ENCODE data around the gene ELP5. TPM values are rescaled to one million over a fixed set of nuclear protein-coding genes. Genes with fewer than 3 reads are reported as not detected.

ELP5 gene
- polyA plus RNA-seq, 1 of the 3 experiments (the other 2 are of a cell fraction) = 45.4 TPM

DNA sequence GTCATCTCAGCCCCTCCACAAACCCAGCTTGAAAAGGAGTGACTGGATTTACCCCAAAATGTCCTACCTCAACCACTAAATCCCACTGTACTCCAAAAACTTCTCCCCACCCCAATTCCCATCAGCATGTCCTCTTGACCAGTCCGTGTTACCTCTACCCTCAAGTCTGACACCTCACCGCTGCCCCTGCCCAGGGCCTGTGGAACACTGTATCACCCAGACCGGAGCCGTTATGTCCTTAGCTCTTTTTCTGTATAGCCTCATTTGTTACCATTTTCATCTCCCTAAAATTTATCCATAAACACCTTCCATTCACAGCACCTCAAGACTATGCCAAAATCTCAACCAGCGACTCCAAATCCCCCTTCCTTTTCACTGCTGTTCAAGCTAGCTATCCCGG is 15.2 kb upstream of the ELP5 start (continued):
- TF ChIP-seq, protein P1, sequence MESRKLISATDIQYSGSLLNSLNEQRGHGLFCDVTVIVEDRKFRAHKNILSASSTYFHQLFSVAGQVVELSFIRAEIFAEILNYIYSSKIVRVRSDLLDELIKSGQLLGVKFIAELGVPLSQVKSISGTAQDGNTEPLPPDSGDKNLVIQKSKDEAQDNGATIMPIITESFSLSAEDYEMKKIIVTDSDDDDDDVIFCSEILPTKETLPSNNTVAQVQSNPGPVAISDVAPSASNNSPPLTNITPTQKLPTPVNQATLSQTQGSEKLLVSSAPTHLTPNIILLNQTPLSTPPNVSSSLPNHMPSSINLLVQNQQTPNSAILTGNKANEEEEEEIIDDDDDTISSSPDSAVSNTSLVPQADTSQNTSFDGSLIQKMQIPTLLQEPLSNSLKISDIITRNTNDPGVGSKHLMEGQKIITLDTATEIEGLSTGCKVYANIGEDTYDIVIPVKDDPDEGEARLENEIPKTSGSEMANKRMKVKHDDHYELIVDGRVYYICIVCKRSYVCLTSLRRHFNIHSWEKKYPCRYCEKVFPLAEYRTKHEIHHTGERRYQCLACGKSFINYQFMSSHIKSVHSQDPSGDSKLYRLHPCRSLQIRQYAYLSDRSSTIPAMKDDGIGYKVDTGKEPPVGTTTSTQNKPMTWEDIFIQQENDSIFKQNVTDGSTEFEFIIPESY (IDR thresholded peaks at IDR 0.05; ENCODE audit: borderline replicate concordance, low read depth) = no peak
- TF ChIP-seq CHD2 (IDR thresholded peaks at IDR 0.05; ENCODE audit: low read length, partially characterized antibody) (no peak), SMC3 (IDR thresholded peaks at IDR 0.05; ENCODE audit: low read depth, low read length) (no peak), RFX5 (IDR thresholded peaks at IDR 0.05; ENCODE audit: low read length) (no peak), FOXJ3 (CRISPR knock-in tag; IDR thresholded peaks at IDR 0.05) (no peak)
- TF ChIP-seq, protein P2, sequence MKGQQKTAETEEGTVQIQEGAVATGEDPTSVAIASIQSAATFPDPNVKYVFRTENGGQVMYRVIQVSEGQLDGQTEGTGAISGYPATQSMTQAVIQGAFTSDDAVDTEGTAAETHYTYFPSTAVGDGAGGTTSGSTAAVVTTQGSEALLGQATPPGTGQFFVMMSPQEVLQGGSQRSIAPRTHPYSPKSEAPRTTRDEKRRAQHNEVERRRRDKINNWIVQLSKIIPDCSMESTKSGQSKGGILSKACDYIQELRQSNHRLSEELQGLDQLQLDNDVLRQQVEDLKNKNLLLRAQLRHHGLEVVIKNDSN (IDR thresholded peaks at IDR 0.05; ENCODE audit: borderline replicate concordance, low read depth) = no peak
- TF ChIP-seq, protein P3, sequence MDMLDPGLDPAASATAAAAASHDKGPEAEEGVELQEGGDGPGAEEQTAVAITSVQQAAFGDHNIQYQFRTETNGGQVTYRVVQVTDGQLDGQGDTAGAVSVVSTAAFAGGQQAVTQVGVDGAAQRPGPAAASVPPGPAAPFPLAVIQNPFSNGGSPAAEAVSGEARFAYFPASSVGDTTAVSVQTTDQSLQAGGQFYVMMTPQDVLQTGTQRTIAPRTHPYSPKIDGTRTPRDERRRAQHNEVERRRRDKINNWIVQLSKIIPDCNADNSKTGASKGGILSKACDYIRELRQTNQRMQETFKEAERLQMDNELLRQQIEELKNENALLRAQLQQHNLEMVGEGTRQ (IDR thresholded peaks at IDR 0.05; ENCODE audit: borderline replicate concordance, low read depth, low read length) = no peak

DNA sequence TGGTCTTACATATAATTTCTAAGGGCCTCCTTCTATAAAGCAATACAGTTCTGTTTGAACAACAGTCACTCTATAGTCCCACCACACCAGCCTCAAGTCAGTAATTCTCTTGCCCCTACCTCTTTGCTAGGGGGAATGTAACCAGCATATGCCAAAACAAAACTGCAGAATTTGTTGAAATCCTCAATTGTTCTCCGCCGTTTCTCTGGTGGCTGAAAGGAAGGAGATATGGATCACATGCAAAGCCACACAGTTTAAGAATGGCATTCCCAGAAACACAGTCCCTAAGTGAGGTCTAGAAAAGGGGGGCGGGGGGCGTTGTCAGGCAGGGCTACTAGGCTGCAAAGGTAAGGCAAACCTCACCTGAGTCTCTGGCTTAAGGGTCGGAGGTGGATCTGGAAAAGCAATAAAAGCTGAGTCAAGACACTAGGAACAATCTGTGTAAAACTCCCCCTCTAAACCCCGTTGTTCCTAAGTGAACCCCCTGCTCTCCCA is 14.7 kb upstream of the ELP5 start:
- Histone ChIP-seq H4K20me1 (ENCODE audit: insufficient read depth) (peaks cover 11% of the 10 kb centered on the region), H2AFZ (ENCODE audit: low read depth) (no peak overlapping the region), H3K4me1 (ENCODE audit: control insufficient read depth in 1 of 2, insufficient read depth in 2 of 2, low read depth in 1 of 2, low read length in 1 of 2) (peaks cover 40% of the 10 kb centered on the region in 2 experiments), H3K9ac (peak overlapping the region; percentile 81; the same call in 1 of the 2 replicates), H3K4me3 (ENCODE audit: low read depth in 2 of 2, low read length in 1 of 2) (peak overlapping the region; percentile 88 to 99), H3K9me2 (no peaks in the 10 kb centered on the region), H3K27me3 (ENCODE audit: insufficient read depth) (no peaks in the 10 kb centered on the region), H3K9me3 (no peaks in the 10 kb centered on the region), H3K4me2 (peak overlapping the region; percentile 84), H3F3A (replicated peaks; ENCODE audit: insufficient read depth) (peaks cover 54% of the 10 kb centered on the region), H3K36me3 (replicated peaks in 1 of 2; ENCODE audit: control insufficient read depth in 1 of 2, insufficient read depth in 2 of 2, low read length in 1 of 2) (peaks cover 30 to 40% of the 10 kb centered on the region in 2 experiments), H3K79me2 (ENCODE audit: insufficient read depth) (peaks cover 88% of the 10 kb centered on the region), H3K27ac (ENCODE audit: low read depth in 2 of 2, low read length in 1 of 2) (peak overlapping the region; percentile 75 to 97)
- POLR2A ChIA-PET = interaction anchor here (1.0 kb wide), 1 partner anchor 17 kb away, joined by 11 read pairs; the partner anchor contains the start of genes ACADVL and DLG4
- DNase-seq = no peak
- 36% methylated on average over 6 of the region's 6 CpGs for WGBS (ENCODE audit: low lambda C conversion rate)
- CTCF ChIA-PET = interaction anchor here (1.1 to 5.3 kb wide), 4 partner anchors 17 to 193 kb away, joined by 3 to 37 read pairs (median 16); partner anchors contain the start of genes ACADVL and DLG4
- TF ChIP-seq RXRA (IDR thresholded peaks at IDR 0.05; ENCODE audit: borderline replicate concordance, low read depth) (no peak), SMC3 (IDR thresholded peaks at IDR 0.05; ENCODE audit: low read depth, low read length) (no peak), JUND (IDR thresholded peaks at IDR 0.05) (no peak), ELF1 (IDR thresholded peaks at IDR 0.05) (no peak)
- TF ChIP-seq, protein P3 (IDR thresholded peaks at IDR 0.05; ENCODE audit: borderline replicate concordance, low read depth, low read length) = no peak
- TF ChIP-seq, protein P4, sequence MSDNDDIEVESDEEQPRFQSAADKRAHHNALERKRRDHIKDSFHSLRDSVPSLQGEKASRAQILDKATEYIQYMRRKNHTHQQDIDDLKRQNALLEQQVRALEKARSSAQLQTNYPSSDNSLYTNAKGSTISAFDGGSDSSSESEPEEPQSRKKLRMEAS (IDR thresholded peaks at IDR 0.05; ENCODE audit: low read depth) = no peak
- TF ChIP-seq, protein P5, sequence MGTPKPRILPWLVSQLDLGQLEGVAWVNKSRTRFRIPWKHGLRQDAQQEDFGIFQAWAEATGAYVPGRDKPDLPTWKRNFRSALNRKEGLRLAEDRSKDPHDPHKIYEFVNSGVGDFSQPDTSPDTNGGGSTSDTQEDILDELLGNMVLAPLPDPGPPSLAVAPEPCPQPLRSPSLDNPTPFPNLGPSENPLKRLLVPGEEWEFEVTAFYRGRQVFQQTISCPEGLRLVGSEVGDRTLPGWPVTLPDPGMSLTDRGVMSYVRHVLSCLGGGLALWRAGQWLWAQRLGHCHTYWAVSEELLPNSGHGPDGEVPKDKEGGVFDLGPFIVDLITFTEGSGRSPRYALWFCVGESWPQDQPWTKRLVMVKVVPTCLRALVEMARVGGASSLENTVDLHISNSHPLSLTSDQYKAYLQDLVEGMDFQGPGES (IDR thresholded peaks at IDR 0.05; ENCODE audit: low read depth, low read length) = no peak
- TF ChIP-seq, protein P6, sequence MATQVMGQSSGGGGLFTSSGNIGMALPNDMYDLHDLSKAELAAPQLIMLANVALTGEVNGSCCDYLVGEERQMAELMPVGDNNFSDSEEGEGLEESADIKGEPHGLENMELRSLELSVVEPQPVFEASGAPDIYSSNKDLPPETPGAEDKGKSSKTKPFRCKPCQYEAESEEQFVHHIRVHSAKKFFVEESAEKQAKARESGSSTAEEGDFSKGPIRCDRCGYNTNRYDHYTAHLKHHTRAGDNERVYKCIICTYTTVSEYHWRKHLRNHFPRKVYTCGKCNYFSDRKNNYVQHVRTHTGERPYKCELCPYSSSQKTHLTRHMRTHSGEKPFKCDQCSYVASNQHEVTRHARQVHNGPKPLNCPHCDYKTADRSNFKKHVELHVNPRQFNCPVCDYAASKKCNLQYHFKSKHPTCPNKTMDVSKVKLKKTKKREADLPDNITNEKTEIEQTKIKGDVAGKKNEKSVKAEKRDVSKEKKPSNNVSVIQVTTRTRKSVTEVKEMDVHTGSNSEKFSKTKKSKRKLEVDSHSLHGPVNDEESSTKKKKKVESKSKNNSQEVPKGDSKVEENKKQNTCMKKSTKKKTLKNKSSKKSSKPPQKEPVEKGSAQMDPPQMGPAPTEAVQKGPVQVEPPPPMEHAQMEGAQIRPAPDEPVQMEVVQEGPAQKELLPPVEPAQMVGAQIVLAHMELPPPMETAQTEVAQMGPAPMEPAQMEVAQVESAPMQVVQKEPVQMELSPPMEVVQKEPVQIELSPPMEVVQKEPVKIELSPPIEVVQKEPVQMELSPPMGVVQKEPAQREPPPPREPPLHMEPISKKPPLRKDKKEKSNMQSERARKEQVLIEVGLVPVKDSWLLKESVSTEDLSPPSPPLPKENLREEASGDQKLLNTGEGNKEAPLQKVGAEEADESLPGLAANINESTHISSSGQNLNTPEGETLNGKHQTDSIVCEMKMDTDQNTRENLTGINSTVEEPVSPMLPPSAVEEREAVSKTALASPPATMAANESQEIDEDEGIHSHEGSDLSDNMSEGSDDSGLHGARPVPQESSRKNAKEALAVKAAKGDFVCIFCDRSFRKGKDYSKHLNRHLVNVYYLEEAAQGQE (IDR thresholded peaks at IDR 0.05; ENCODE audit: low read depth, low read length) = no peak
- TF ChIP-seq, protein P7, sequence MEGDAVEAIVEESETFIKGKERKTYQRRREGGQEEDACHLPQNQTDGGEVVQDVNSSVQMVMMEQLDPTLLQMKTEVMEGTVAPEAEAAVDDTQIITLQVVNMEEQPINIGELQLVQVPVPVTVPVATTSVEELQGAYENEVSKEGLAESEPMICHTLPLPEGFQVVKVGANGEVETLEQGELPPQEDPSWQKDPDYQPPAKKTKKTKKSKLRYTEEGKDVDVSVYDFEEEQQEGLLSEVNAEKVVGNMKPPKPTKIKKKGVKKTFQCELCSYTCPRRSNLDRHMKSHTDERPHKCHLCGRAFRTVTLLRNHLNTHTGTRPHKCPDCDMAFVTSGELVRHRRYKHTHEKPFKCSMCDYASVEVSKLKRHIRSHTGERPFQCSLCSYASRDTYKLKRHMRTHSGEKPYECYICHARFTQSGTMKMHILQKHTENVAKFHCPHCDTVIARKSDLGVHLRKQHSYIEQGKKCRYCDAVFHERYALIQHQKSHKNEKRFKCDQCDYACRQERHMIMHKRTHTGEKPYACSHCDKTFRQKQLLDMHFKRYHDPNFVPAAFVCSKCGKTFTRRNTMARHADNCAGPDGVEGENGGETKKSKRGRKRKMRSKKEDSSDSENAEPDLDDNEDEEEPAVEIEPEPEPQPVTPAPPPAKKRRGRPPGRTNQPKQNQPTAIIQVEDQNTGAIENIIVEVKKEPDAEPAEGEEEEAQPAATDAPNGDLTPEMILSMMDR (IDR thresholded peaks at IDR 0.05) = no peak
- TF ChIP-seq, protein P1 (IDR thresholded peaks at IDR 0.05; ENCODE audit: borderline replicate concordance, low read depth) = no peak

Data from SK-N-SH (cell line).